ENCODE data around the gene MCEE. TPM values are rescaled to one million over a fixed set of nuclear protein-coding genes. Genes with fewer than 3 reads are reported as not detected.

MCEE gene
- 15.4 and 19.6 TPM in 2 replicates for total RNA-seq

DNA sequence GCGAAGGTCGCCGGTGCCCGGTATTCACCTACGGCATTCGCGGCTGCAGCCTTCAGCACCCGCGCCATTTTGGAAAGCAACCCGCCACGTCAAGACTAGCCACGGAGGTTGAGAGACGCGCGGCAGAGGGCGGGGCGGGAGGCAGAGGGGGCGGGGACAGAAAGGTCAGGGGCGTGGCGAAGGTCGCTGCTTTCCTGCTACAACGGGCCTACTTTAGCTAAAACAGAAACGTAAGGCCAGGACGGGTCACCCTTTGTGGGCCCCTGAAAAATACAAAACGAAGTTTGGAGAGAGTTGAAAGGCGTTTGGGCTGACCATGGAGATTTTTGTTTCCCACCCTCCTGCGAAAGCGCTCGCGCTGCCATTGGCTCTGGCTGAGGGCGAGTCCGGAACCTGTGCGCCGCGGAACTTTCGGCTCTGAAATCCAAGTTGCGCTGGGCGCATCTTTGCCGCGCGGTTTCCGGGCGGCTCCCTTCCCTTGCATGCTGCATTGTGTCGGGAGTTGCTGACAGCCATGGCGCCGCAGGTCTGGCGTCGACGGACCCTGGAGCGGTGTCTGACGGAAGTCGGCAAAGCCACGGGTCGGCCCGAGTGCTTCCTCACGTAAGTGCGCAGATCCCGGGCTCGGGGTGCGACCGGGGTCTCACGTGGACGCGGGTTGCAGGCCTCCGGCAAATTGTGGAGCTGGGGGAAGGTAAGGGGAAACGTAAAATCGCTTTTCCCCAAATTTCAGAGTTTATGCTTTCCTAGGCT lies at the start of gene MCEE, which contains the start of gene MPHOSPH10:
MCEE (minus strand) TSS at position 78 of the 753 bp plus-strand sequence; CDS start at position 68, 10 bp downstream.
MPHOSPH10 (plus strand) TSS at position 483 of the 753 bp plus-strand sequence; CDS start at position 515, 32 bp downstream.

DNA sequence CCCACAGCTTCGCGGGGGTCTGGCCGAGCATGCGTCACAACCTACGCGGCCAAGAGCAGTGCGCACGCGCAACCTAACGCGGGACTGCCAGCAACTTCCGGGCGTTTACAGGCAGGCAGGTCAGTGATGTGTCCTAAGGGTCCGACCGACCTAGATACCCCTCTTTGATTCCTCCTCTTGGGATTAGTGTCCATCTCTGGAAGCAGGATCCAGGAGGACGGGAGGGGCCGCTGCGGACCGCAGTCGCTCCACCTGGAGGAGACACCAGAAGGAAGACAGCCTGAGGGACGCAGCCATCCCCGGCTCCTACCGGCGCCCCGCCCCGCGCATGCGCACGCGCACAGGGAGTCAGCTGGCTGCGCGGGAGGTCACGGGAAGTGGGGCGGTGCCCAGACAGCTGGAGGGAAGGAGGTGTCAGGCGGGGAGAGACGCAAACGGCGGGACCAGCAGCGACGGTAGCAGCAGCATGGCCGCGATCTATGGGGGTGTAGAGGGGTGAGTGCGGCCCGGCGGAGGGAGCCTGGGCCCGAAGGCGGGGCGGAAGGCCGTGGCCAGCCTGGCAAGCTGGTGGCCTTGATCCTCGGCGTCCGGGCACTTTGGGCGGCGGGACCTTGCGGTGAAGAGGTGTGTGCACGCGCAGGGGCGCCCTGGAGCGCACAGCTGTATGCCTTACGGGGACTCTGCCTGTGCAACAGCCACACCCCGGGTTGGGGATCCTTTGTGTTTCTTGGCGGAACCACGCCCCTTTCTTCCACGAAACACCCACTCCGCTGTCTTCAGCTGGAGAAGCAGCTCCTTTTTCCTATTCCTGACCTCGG lies 61.6 kb downstream of the MCEE start, which contains the start of gene NAGK:
NAGK (plus strand) TSS at position 431 of the 818 bp plus-strand sequence; CDS start at position 467, 36 bp downstream.

Other genes starting within 250 kb of the MCEE start
- gene VAX2, start 229.7 kb downstream of the MCEE start, total RNA-seq, result 3.9 and 7.9 TPM in 2 replicates
- 0.40 and 4.1 TPM in 2 replicates for gene ATP6V1B1, start 194.3 kb downstream of the MCEE start, total RNA-seq
- 1.3 and 1.4 TPM in 2 replicates for gene ANKRD53, start 151.6 kb downstream of the MCEE start, total RNA-seq
- 27.0 and 42.9 TPM in 2 replicates for gene TEX261, start 135.4 kb downstream of the MCEE start, total RNA-seq
- 49.3 and 80.2 TPM in 2 replicates for gene NAGK, start 61.6 kb downstream of the MCEE start, total RNA-seq
- 20.4 and 22.4 TPM in 2 replicates for gene MPHOSPH10, start 405 bp upstream of the MCEE start, total RNA-seq
- 0.52 and 1.0 TPM in 2 replicates for gene PAIP2B, start 96.9 kb upstream of the MCEE start, total RNA-seq
- 40.3 and 76.5 TPM in 2 replicates for gene ZNF638, start 201.6 kb upstream of the MCEE start, total RNA-seq

Measured in epithelial cell of alveolus of lung (primary cell).